ENCODE measurements around the gene MTSS2.

Gene MTSS2

DNA sequence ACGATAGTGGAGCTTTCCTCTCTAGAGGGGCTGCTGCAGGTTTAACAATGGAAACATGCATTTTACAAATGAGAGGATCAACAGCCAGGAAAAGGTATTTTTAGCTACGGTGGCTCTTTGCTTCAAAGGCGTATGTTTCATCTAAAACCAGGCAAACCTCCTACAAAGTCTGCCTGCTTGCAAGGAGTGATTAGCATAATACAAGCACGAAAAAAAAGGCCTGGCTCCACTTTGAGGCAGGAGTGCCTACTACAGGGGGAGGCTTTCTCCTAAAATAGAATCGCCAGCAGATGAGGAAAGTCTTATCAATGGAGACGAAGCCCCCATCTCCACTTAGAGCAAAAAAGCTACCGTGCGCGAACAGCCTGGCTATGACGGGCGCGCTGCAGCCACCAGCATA lies 27.1 kb upstream of the MTSS2 start:
- H3K9ac ChIP-seq (ENCODE audit: low read depth, low read length), result no peak overlapping the region
- no peaks in the 10 kb centered on the region for H3K36me3 ChIP-seq (ENCODE audit: insufficient read depth, low read length)
- H3K4me3 ChIP-seq (ENCODE audit: low read length), result no peak overlapping the region
- no peaks in the 10 kb centered on the region for H3K27me3 ChIP-seq (ENCODE audit: insufficient read depth, low read length)
- no peaks in the 10 kb centered on the region for H3K9me3 ChIP-seq (ENCODE audit: insufficient read depth, low read depth, low read length)
- peak overlapping the region; percentile 32; the same call in 1 of the 2 replicates for H3K27ac ChIP-seq (ENCODE audit: low read depth, low read length)
- H3K4me1 ChIP-seq (ENCODE audit: insufficient read depth, low read length), result peaks cover 47% of the 10 kb centered on the region
- WGBS, result 64% methylated on average over 12 of the region's 12 CpGs

DNA sequence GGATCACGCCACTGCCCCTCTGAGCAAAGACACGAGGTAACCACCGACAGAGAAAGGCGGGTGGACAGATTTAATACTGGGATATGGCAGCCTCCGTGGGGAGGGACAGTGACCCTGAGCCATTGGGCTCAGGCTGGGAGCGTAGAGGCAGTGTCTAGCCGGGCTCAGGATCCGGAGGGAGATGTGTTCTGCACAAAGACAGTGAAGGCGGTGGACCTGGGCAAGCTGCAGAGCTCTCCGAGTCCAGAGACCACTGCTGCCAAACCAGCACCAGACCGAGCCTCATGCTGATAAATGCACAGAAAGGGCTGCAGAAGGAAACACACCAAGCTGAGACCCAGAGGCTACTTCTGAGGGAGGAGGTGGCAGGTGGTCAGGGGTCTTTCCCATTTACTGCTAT lies 26.5 kb upstream of the MTSS2 start:
- Histone ChIP-seq H3K4me1 (ENCODE audit: insufficient read depth, low read length) (peaks cover 47% of the 10 kb centered on the region), H3K9ac (ENCODE audit: low read depth, low read length) (no peak overlapping the region), H3K36me3 (ENCODE audit: insufficient read depth, low read length) (no peaks in the 10 kb centered on the region), H3K4me3 (ENCODE audit: low read length) (no peak overlapping the region), H3K9me3 (ENCODE audit: insufficient read depth, low read depth, low read length) (no peaks in the 10 kb centered on the region), H3K27me3 (ENCODE audit: insufficient read depth, low read length) (no peaks in the 10 kb centered on the region), H3K27ac (ENCODE audit: low read depth, low read length) (no peak overlapping the region)
- WGBS, result 86% methylated on average over 11 of the region's 11 CpGs

DNA sequence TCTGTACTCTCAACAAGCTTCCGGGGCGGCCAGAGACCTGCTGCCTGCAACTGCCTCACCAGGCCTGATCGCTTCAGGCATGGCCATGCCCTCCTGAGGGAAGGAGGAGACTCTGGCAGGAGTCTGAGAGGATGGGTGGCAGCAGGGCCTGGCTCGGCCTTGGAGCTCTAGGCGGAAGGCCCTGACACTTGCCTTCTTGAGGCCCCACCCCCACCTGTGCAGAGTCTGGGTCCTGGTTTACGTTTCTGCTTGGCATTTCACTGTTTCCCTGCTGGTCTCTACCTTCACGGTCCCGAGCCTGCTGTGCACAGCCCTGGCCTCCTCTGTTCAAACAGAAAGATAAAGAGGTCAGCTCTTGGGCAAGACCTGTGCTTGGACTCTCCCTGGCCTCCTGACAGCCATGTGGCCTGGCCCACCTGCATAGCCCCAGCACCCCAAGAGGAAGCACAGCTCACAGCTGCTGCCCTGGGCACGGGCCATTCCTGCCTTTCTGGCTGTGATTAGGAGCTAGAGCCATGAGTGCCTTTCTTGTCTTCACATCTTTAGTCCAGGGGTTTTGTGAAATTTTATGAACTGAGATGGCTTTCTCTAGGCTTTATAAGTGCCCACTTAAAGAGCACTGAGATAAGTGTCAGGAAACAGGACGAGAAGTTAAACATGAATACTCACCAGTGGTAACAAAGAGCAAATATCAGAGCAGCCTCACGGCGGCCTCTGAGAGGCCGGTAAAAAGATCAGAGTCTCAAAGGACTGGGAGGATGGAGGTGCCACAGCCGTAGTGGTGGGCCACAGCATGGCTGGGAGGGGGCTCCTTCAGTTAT lies 25.6 kb upstream of the MTSS2 start:
- Histone ChIP-seq H3K9ac (ENCODE audit: low read depth, low read length) (no peak overlapping the region), H3K9me3 (ENCODE audit: insufficient read depth, low read depth, low read length) (no peaks in the 10 kb centered on the region), H3K27me3 (ENCODE audit: insufficient read depth, low read length) (no peaks in the 10 kb centered on the region), H3K27ac (ENCODE audit: low read depth, low read length) (no peak overlapping the region), H3K36me3 (ENCODE audit: insufficient read depth, low read length) (no peaks in the 10 kb centered on the region), H3K4me3 (ENCODE audit: low read length) (no peak overlapping the region), H3K4me1 (ENCODE audit: insufficient read depth, low read length) (peaks cover 47% of the 10 kb centered on the region)
- 89% methylated on average over 14 of the region's 14 CpGs for WGBS

DNA sequence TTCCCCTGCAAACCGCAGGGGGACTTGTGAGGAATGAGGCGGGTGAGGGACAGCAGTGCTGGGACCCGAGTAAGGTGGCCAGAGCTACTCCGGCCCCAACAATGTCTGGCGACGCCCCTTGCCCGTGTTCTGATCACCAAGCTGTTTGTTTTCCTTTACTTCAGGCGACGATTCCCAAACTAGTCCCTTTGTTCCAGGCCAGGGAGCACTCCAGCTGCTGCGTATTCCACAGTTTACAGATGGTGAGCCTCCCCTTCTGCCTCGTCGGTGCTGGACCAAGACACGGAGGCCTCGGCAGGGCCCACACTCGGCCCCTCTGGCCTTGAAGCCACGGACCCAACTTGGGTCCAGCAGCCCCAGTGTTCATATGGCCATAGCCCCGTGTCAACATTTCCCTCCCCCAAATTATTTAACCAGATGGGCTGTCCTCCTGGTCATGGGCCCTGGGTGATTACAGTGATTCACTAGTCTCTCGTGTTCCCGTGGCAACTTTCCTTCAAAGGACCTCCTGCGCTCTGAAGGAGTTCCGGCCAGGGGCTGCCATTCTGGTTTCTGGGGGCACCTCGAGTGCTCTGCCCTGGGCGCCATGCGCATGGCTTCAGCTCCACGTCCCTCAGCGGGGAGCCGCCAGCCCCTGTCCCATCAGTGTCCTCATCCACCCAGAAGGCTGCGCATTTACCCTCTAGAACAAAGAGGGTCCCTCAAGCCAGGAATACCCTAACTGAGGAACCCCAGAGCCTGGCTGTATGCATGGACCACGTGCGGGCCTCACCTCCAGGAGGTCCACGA lies 24.8 kb upstream of the MTSS2 start:
- no peaks in the 10 kb centered on the region for H3K36me3 ChIP-seq (ENCODE audit: insufficient read depth, low read length)
- 94% methylated on average over 31 of the region's 31 CpGs for WGBS
- no peaks in the 10 kb centered on the region for H3K27me3 ChIP-seq (ENCODE audit: insufficient read depth, low read length)
- H3K27ac ChIP-seq (ENCODE audit: low read depth, low read length), result no peak overlapping the region
- peaks cover 41% of the 10 kb centered on the region for H3K4me1 ChIP-seq (ENCODE audit: insufficient read depth, low read length)
- no peaks in the 10 kb centered on the region for H3K9me3 ChIP-seq (ENCODE audit: insufficient read depth, low read depth, low read length)
- no peak overlapping the region for H3K9ac ChIP-seq (ENCODE audit: low read depth, low read length)
- H3K4me3 ChIP-seq (ENCODE audit: low read length), result no peak overlapping the region

DNA sequence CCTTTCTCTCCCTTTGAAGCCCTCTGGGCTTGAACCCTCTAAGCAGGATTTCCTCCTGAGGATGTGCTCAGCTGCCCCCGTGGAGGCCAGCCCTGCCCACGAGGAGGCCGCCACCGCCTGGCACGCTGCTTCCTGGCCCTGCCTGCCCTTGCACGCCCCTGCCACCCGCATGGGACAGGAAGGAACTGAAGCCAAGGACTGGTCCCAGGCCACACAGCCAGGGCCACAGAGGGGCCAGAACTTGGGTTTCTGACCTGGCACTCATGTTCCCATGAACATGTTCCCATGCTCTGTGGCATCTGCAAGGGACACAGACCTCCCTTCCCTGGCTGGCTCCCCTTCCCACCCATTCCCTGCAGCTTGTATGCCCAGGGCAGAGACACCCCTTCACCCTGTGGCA lies 24.1 kb upstream of the MTSS2 start:
- Histone ChIP-seq H3K9ac (ENCODE audit: low read depth, low read length) (no peak overlapping the region), H3K4me3 (ENCODE audit: low read length) (no peak overlapping the region), H3K9me3 (ENCODE audit: insufficient read depth, low read depth, low read length) (no peaks in the 10 kb centered on the region), H3K27me3 (ENCODE audit: insufficient read depth, low read length) (no peaks in the 10 kb centered on the region), H3K36me3 (ENCODE audit: insufficient read depth, low read length) (no peaks in the 10 kb centered on the region), H3K4me1 (ENCODE audit: insufficient read depth, low read length) (peaks cover 34% of the 10 kb centered on the region), H3K27ac (ENCODE audit: low read depth, low read length) (no peak overlapping the region)
- WGBS, result 96% methylated on average over 7 of the region's 7 CpGs

DNA sequence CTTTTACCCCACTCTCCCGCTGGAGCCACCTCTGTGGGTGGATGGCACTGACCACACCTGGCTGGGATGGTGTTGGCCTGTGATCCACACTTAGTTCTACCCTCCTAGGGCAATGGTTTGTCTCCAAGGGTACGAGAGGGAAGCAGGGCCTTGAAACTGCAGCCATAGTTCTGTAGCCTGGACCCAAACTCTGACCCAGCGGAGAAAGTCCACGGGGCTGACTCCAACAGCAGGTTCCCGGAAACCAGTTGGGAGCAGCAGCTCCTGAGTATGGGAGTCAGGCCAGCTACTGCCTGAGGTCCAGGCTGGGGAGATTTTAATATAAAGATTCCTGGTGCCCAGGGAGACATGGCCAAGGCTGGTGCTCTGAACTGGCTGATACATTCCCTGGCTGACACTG lies 23.6 kb upstream of the MTSS2 start:
- H3K9ac ChIP-seq (ENCODE audit: low read depth, low read length), result no peak overlapping the region
- H3K27me3 ChIP-seq (ENCODE audit: insufficient read depth, low read length), result no peaks in the 10 kb centered on the region
- H3K4me3 ChIP-seq (ENCODE audit: low read length), result no peak overlapping the region
- no peaks in the 10 kb centered on the region for H3K36me3 ChIP-seq (ENCODE audit: insufficient read depth, low read length)
- 94% methylated on average over 5 of the region's 5 CpGs for WGBS
- H3K9me3 ChIP-seq (ENCODE audit: insufficient read depth, low read depth, low read length), result no peaks in the 10 kb centered on the region
- H3K27ac ChIP-seq (ENCODE audit: low read depth, low read length), result no peak overlapping the region
- peaks cover 29% of the 10 kb centered on the region for H3K4me1 ChIP-seq (ENCODE audit: insufficient read depth, low read length)

DNA sequence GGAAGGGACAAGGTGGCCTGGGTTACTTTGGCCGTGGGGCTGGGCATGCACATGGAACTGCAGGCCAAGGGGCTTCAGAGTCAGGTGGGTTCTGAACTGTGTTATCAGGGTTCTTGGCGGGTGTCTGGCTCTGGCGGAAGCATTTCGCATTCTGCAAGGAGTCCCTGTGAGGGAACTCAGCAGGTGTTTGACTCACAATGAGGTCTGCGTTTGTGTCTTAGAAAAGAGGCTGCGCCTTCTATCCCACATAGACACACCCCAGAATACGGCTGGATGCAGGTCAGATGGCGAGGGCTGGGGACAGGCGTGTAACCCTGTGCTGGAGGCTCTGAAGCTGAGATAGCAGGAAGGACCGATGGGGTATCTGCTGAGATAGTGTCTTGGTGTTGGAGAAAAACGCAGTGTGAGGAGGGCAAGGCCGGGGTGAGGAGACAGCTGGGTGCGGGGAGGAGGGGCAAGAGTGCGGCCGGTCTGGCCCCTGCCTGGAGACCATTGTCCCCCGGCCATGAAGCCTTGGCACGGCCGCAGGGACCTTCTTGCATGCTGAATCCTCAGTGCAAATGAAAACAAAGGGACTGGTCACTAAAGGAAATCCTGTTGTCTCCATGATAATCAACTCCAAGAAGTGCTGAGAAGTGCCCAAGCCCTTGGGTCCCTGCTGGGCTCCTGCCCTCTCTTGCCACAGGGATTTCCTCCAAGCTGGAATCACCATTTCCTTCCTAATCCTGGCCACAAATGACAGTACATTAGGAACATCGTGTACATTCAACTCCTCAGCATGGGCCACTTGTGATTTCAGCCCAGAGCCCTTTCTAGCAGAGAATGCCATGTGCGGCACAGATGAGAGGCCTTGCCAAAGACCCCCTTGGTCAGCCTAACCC lies 22.8 kb upstream of the MTSS2 start:
- no peaks in the 10 kb centered on the region for H3K36me3 ChIP-seq (ENCODE audit: insufficient read depth, low read length)
- H3K27me3 ChIP-seq (ENCODE audit: insufficient read depth, low read length), result no peaks in the 10 kb centered on the region
- H3K4me3 ChIP-seq (ENCODE audit: low read length), result no peak overlapping the region
- H3K27ac ChIP-seq (ENCODE audit: low read depth, low read length), result no peak overlapping the region
- no peak overlapping the region for H3K9ac ChIP-seq (ENCODE audit: low read depth, low read length)
- H3K9me3 ChIP-seq (ENCODE audit: insufficient read depth, low read depth, low read length), result no peaks in the 10 kb centered on the region
- H3K4me1 ChIP-seq (ENCODE audit: insufficient read depth, low read length), result peaks cover 28% of the 10 kb centered on the region
- WGBS, result 76% methylated on average over 20 of the region's 20 CpGs

DNA sequence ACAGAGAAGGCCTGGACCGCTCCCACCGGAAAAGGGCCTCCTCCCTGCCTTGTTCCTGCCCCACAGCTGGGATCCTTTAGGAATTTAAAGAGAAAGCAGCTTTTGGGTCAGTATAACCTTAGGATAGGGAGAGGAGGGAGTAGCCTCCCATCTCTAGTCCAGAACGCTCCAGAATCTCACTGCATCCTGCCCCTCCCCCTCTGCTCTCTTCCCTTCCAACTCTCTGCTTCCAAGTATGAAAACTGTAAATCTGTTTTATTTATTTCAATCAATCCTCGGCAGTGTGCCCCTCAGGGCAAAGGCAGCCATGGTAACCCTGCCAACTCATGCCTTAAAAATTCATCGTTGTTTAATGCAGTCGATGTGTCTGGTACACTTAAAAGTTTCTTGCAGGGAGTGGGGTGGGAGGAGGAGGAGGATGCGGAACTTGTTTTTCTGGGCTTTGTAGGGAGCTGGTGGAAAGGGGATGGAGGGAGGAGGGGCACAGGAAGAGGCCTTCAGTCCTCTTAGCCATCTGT lies 21.2 kb upstream of the MTSS2 start:
- 93% methylated on average over 7 of the region's 7 CpGs for WGBS
- H3K4me1 ChIP-seq (ENCODE audit: insufficient read depth, low read length), result peaks cover 20% of the 10 kb centered on the region

DNA sequence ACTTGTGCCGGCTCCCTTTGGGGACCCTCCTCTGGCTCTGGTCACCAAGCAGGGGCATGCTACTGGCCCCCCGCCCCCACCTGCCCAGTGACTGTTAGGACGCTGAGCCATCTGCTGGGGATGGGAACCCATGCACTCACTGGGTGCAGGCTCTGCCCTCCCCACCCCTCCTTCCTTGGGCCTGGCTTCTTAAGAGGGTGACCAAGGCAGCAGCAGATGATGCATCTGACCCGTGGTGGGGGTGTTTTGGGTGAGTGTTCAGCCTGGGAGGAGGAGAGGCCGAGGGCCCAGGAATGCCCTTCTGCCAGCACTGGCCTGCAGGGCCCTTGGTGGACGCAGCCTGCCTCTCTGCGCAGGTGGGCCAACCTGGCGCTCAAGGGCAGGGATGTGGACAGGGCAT lies 19.2 kb upstream of the MTSS2 start:
- no peaks in the 10 kb centered on the region for H3K27me3 ChIP-seq (ENCODE audit: insufficient read depth, low read length)
- no peak overlapping the region for H3K9ac ChIP-seq (ENCODE audit: low read depth, low read length)
- 90% methylated on average over 8 of the region's 8 CpGs for WGBS
- no peaks in the 10 kb centered on the region for H3K36me3 ChIP-seq (ENCODE audit: insufficient read depth, low read length)
- no peak overlapping the region for H3K4me3 ChIP-seq (ENCODE audit: low read length)
- no peaks in the 10 kb centered on the region for H3K9me3 ChIP-seq (ENCODE audit: insufficient read depth, low read depth, low read length)
- H3K27ac ChIP-seq (ENCODE audit: low read depth, low read length), result no peak overlapping the region
- peaks cover 14% of the 10 kb centered on the region for H3K4me1 ChIP-seq (ENCODE audit: insufficient read depth, low read length)

More for the DNA sequence above, 21.2 kb upstream of the MTSS2 start:
- H3K27me3 ChIP-seq (ENCODE audit: insufficient read depth, low read length), result no peaks in the 10 kb centered on the region
- no peak overlapping the region for H3K4me3 ChIP-seq (ENCODE audit: low read length)
- H3K27ac ChIP-seq (ENCODE audit: low read depth, low read length), result no peak overlapping the region
- no peaks in the 10 kb centered on the region for H3K36me3 ChIP-seq (ENCODE audit: insufficient read depth, low read length)
- no peaks in the 10 kb centered on the region for H3K9me3 ChIP-seq (ENCODE audit: insufficient read depth, low read depth, low read length)
- H3K9ac ChIP-seq (ENCODE audit: low read depth, low read length), result no peak overlapping the region

DNA sequence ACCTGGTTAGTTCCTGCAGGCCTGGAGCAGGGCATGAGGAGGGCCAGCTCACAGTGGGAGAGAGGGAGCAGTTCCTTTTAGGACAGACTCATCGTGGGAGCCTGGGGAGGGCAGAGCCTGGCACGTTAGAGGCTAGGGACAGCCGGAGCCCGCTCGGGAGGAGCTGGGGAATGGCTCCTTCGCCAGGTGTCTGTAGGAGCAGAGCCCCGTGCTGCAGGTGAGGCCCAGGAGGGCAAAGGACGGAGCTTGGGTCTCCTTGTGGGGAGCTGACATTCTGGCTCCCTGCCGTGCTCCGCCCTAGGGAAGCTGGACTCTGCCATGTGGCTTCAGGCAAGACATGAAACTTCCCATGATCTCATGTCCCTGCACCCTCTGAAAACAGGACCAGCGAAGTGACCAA lies 18.7 kb upstream of the MTSS2 start:
- Histone ChIP-seq H3K36me3 (ENCODE audit: insufficient read depth, low read length) (no peaks in the 10 kb centered on the region), H3K4me3 (ENCODE audit: low read length) (no peak overlapping the region), H3K27me3 (ENCODE audit: insufficient read depth, low read length) (no peaks in the 10 kb centered on the region), H3K9me3 (ENCODE audit: insufficient read depth, low read depth, low read length) (no peaks in the 10 kb centered on the region), H3K4me1 (ENCODE audit: insufficient read depth, low read length) (peaks cover 14% of the 10 kb centered on the region), H3K27ac (ENCODE audit: low read depth, low read length) (no peak overlapping the region), H3K9ac (ENCODE audit: low read depth, low read length) (no peak overlapping the region)
- WGBS, result 90% methylated on average over 11 of the region's 11 CpGs

Measured in HUES64 (cell line).